ENCODE results near the gene ATP8A1. TPM values are rescaled to one million over a fixed set of nuclear protein-coding genes. Genes with fewer than 3 reads are reported as not detected.

ATP8A1 gene
- total RNA-seq, 2 experiments from 2014 or later = 55.3 to 56.3 TPM

- Mint-ChIP-seq H3K36me3 (no peaks in the 10 kb centered on the region), H3K27ac (no peak overlapping the region), H3K9me3 (no peaks in the 10 kb centered on the region), H3K4me3 (no peak overlapping the region), H3K27me3 (peaks cover 68% of the 10 kb centered on the region), H3K4me1 (peaks cover 19% of the 10 kb centered on the region)
- DNase-seq (no peak), ATAC-seq (ENCODE audit: low read depth) (no peak)
- POLR2A ChIA-PET = no interaction called here
Measured at GRCh38 chr4:42399393-42399792, 257.5 kb downstream of the ATP8A1 start.

GRCh38 chr4:42398871-42399331, 258.0 kb downstream of the ATP8A1 start:
- H3K9me3 Mint-ChIP-seq = no peaks in the 10 kb centered on the region
- no peaks in the 10 kb centered on the region for H3K36me3 Mint-ChIP-seq
- peak overlapping the region; percentile 78 for H3K4me3 Mint-ChIP-seq
- H3K27ac Mint-ChIP-seq = no peak overlapping the region
- ATAC-seq (ENCODE audit: low read depth) (no peak), DNase-seq (no peak)
- POLR2A ChIA-PET = no interaction called here
- peaks cover 68% of the 10 kb centered on the region for H3K27me3 Mint-ChIP-seq
- H3K4me1 Mint-ChIP-seq = peaks cover 19% of the 10 kb centered on the region

- Mint-ChIP-seq H3K4me3 (peak overlapping the region; percentile 78), H3K27me3 (peaks cover 69% of the 10 kb centered on the region), H3K4me1 (peaks cover 19% of the 10 kb centered on the region), H3K36me3 (no peaks in the 10 kb centered on the region), H3K9me3 (no peaks in the 10 kb centered on the region), H3K27ac (no peak overlapping the region)
- ATAC-seq (ENCODE audit: low read depth) (peak; percentile 69), DNase-seq (peak; percentile 55)
- POLR2A ChIA-PET = no interaction called here
Measured at GRCh38 chr4:42398171-42398870, 258.6 kb downstream of the ATP8A1 start.

- Mint-ChIP-seq H3K4me3 (peak overlapping the region; percentile 85), H3K4me1 (peaks cover 19% of the 10 kb centered on the region), H3K9me3 (no peaks in the 10 kb centered on the region), H3K27ac (no peak overlapping the region), H3K27me3 (peaks cover 69% of the 10 kb centered on the region), H3K36me3 (no peaks in the 10 kb centered on the region)
- DNase-seq = peak; percentile 59
- ATAC-seq (ENCODE audit: low read depth) = peak; percentile 57
- POLR2A ChIA-PET = no interaction called here
Measured at GRCh38 chr4:42397635-42398170, 259.2 kb downstream of the ATP8A1 start.

GRCh38 chr4:42396752-42397634, 259.9 kb downstream of the ATP8A1 start, which contains the start of gene SHISA3:
SHISA3 (plus strand) TSS chr4:42397488; CDS start chr4:42398057, 569 bp downstream.
- POLR2A ChIA-PET = no interaction called here
- H3K27ac Mint-ChIP-seq = peak within 1 kb of the TSS; percentile 45
- peak; percentile 62 for ATAC-seq (ENCODE audit: low read depth)

GRCh38 chr4:42396361-42396751, 260.5 kb downstream of the ATP8A1 start:
- peak overlapping the region; percentile 85 for H3K4me3 Mint-ChIP-seq
- H3K27me3 Mint-ChIP-seq = peaks cover 65% of the 10 kb centered on the region
- peaks cover 19% of the 10 kb centered on the region for H3K4me1 Mint-ChIP-seq
- H3K36me3 Mint-ChIP-seq = no peaks in the 10 kb centered on the region
- POLR2A ChIA-PET = no interaction called here
- ATAC-seq (ENCODE audit: low read depth) (no peak), DNase-seq (no peak)
- H3K27ac Mint-ChIP-seq = no peak overlapping the region
- no peaks in the 10 kb centered on the region for H3K9me3 Mint-ChIP-seq

More at GRCh38 chr4:42396752-42397634, 259.9 kb downstream of the ATP8A1 start, which contains the start of gene SHISA3:
- H3K9me3 Mint-ChIP-seq = no peaks in the 10 kb centered on the region
- DNase-seq = no peak
- no peaks in the 10 kb centered on the region for H3K36me3 Mint-ChIP-seq
- peaks cover 19% of the 10 kb centered on the region for H3K4me1 Mint-ChIP-seq
- peak within 1 kb of the TSS; percentile 85 for H3K4me3 Mint-ChIP-seq
- peaks cover 69% of the 10 kb centered on the region for H3K27me3 Mint-ChIP-seq

GRCh38 chr4:42395595-42395994, 261.3 kb downstream of the ATP8A1 start:
- ATAC-seq (ENCODE audit: low read depth) (no peak), DNase-seq (no peak)
- Mint-ChIP-seq H3K27ac (no peak overlapping the region), H3K9me3 (no peaks in the 10 kb centered on the region), H3K4me3 (no peak overlapping the region), H3K36me3 (no peaks in the 10 kb centered on the region), H3K27me3 (peaks cover 59% of the 10 kb centered on the region), H3K4me1 (peaks cover 19% of the 10 kb centered on the region)
- POLR2A ChIA-PET = no interaction called here

- Mint-ChIP-seq H3K4me1 (peaks cover 11% of the 10 kb centered on the region), H3K27ac (no peak overlapping the region), H3K36me3 (no peaks in the 10 kb centered on the region), H3K27me3 (peaks cover 33% of the 10 kb centered on the region), H3K9me3 (no peaks in the 10 kb centered on the region), H3K4me3 (no peak overlapping the region)
- POLR2A ChIA-PET = no interaction called here
- ATAC-seq (ENCODE audit: low read depth) (no peak), DNase-seq (no peak)
Measured at GRCh38 chr4:42392436-42392835, 264.5 kb downstream of the ATP8A1 start.

GRCh38 chr4:42391981-42392380, 264.9 kb downstream of the ATP8A1 start:
- H3K4me3 Mint-ChIP-seq = no peak overlapping the region
- H3K9me3 Mint-ChIP-seq = no peaks in the 10 kb centered on the region
- H3K4me1 Mint-ChIP-seq = peaks cover 7% of the 10 kb centered on the region
- ATAC-seq (ENCODE audit: low read depth) = no peak
- POLR2A ChIA-PET = no interaction called here
- H3K27me3 Mint-ChIP-seq = peaks cover 29% of the 10 kb centered on the region
- DNase-seq = no peak
- no peaks in the 10 kb centered on the region for H3K36me3 Mint-ChIP-seq
- no peak overlapping the region for H3K27ac Mint-ChIP-seq

- POLR2A ChIA-PET = no interaction called here
- Mint-ChIP-seq H3K27me3 (peaks cover 25% of the 10 kb centered on the region), H3K4me3 (no peak overlapping the region), H3K9me3 (no peaks in the 10 kb centered on the region), H3K27ac (no peak overlapping the region), H3K36me3 (no peaks in the 10 kb centered on the region), H3K4me1 (peaks cover under 1% of the 10 kb centered on the region)
- DNase-seq (no peak), ATAC-seq (ENCODE audit: low read depth) (no peak)
Measured at GRCh38 chr4:42391355-42391664, 265.6 kb downstream of the ATP8A1 start.

- no peak for DNase-seq
- Mint-ChIP-seq H3K27ac (no peak overlapping the region), H3K36me3 (no peaks in the 10 kb centered on the region), H3K27me3 (peaks cover 23% of the 10 kb centered on the region), H3K4me3 (no peak overlapping the region), H3K9me3 (no peaks in the 10 kb centered on the region), H3K4me1 (no peaks in the 10 kb centered on the region)
- ATAC-seq (ENCODE audit: low read depth) = no peak
- POLR2A ChIA-PET = no interaction called here
Measured at GRCh38 chr4:42390622-42391354, 266.1 kb downstream of the ATP8A1 start.

GRCh38 chr4:42385516-42385915, 271.4 kb downstream of the ATP8A1 start:
- DNase-seq (no peak), ATAC-seq (ENCODE audit: low read depth) (no peak)
- Mint-ChIP-seq H3K4me3 (no peak overlapping the region), H3K36me3 (no peaks in the 10 kb centered on the region), H3K27me3 (peaks cover 18% of the 10 kb centered on the region), H3K4me1 (no peaks in the 10 kb centered on the region), H3K9me3 (no peaks in the 10 kb centered on the region), H3K27ac (no peak overlapping the region)
- POLR2A ChIA-PET = no interaction called here

GRCh38 chr4:42381666-42382065, 275.2 kb downstream of the ATP8A1 start:
- no peaks in the 10 kb centered on the region for H3K36me3 Mint-ChIP-seq
- H3K9me3 Mint-ChIP-seq = no peaks in the 10 kb centered on the region
- H3K27ac Mint-ChIP-seq = no peak overlapping the region
- H3K4me1 Mint-ChIP-seq = no peaks in the 10 kb centered on the region
- DNase-seq (no peak), ATAC-seq (ENCODE audit: low read depth) (no peak)
- no peak overlapping the region for H3K4me3 Mint-ChIP-seq
- H3K27me3 Mint-ChIP-seq = peaks cover 31% of the 10 kb centered on the region
- POLR2A ChIA-PET = no interaction called here

All from activated naive CD8-positive, alpha-beta T cell treated with anti-CD3 and anti-CD28 coated beads, Interleukin-2, amount 10 ng/mL, durations not matched to agents 7 days and 5 days (primary cell).